PFSK-1 (cell line): ENCODE measurements around the gene GARIN5B.

Experiments
- POLR2AphosphoS5 ChIP-seq: IDR thresholded peaks from 2 replicates; pipeline ENCODE4 v1.6.1; 2012; ENCODE audit warnings: low read depth, mild to moderate bottlenecking, control low read depth, low read length, moderate library complexity
- REST ChIP-seq, 2 experiments: IDR thresholded peaks; 2 replicates each; pipeline versions ENCODE4 v1.6.1 to v1.8.0; 2011 to 2012; ENCODE audit warnings: low read depth in 2 of 2, low read length in 2 of 2, control low read depth in 1 of 2, inconsistent platforms in 1 of 2, mild to moderate bottlenecking in 1 of 2, moderate library complexity in 1 of 2; ENCODE audit not compliant: insufficient read depth in 1 of 2
- SIN3A ChIP-seq: IDR thresholded peaks from 2 replicates; pipeline ENCODE4 v1.6.1; 2012; ENCODE audit warnings: mild to moderate bottlenecking, low read length, moderate library complexity, borderline replicate concordance; ENCODE audit not compliant: insufficient read depth
- TAF1 ChIP-seq: IDR thresholded peaks from 2 replicates; pipeline ENCODE4 v1.6.1; 2012; ENCODE audit warnings: low read length, control low read depth, borderline replicate concordance; ENCODE audit not compliant: insufficient read depth

- TF ChIP-seq TAF1 (no peak), REST (IDR thresholded peaks at IDR 0.05; ENCODE audit: insufficient read depth in 1 of 2, low read depth in 2 of 2, low read length in 2 of 2) (no peak), POLR2AphosphoS5 (no peak), SIN3A (no peak)
Measured at GRCh38 chr19:55382522-55383054, 19.5 kb upstream of the GARIN5B start.
